Measurements from ENCODE around the gene MRPL11. TPM values are rescaled to one million over a fixed set of nuclear protein-coding genes. Genes with fewer than 3 reads are reported as not detected.

Gene MRPL11
- total RNA-seq, result 47.5 and 49.5 TPM in 2 replicates

DNA sequence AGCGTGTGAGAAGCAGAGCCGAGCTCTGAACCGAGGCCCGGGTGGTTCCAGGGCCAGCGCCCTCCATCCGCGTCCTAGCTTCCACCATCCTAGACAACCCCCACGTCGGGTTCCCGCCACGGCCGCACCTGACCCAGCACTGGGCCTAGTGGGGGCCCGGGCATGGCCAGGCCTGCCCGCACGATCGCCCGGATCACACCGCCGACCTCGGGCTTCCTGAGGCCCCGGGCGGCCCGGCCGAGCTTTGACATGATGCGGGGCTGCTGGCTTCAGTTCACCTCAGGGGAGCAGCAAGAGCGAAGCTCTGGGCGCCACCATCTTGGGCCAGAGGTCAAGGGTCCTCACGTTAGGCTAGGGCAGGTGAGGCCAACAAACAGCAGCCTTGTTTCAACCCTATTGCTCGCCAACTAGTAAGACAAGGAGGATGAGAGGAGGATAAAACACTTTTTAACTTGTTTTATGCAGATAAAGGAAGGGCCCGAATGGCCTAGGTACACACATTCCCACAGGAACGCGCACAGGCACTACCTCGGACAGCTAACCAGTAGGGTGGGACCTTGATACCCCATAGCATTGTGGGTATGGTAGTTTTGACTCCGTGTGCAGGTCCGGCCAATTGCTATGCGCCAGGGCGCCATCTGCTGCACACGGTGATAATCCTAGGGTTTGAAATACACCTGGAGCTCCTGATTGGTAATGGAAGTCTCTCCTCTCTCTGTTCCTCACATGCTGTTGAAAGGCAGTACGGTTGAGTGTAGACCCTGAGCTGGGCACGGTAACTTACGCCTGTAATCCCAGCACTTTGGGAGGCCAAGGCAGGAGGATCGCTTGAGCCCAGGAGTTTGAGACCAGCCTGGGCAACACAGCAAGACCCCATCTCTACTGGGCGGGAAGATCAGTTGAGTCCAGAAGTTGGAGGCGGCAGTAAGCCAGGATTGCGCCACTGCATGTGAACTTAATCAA lies at the start of gene MRPL11:
Gene MRPL11 (minus strand): TSS at position 345 of the 963 bp plus-strand sequence. CDS start 94 bp downstream, at position 251.

DNA sequence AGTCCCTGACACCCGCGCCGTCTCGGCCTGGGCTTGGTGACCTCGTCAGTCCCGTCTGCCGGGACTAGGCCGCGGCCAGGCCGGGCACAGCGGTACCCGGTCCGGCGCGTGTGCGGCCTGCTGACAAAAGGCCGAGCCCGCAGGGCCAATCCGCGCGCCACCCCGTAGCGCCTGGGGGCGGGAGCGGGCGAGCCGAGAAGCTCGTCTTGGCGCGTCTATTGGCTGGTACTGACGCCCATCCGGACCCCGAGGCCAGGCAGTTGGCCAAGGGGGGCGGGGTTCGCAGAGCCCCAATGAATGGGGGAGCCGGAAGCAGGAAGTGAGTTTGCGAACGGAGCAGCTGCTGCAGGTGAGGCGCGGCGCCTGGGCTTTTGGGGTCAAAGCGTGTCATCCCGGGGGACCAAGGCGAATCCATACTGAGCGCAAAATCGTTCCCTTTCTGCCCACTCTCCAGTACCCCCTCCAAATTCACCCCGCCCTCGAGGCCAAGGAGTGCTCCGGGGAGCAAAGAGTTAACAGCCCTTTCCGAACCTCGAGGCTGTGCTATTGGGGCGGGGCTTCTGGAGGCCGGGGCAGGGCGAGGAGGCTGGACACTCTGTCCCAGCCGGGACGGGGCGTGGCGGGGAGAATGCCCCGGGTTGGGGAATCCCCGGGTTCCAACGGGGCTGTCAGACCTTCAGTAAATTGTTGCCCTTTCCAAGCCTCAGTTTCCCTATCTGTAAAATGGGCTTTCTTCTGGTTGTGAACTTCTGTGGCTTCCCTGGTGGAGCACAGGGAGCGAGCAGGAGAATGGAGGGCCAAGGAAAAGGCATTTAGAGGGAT lies 41.7 kb upstream of the MRPL11 start, which contains the start of gene DPP3:
Gene DPP3 (plus strand): TSS at position 318 of the 822 bp plus-strand sequence. CDS start 1,767 bp downstream, outside the sequence.

DNA sequence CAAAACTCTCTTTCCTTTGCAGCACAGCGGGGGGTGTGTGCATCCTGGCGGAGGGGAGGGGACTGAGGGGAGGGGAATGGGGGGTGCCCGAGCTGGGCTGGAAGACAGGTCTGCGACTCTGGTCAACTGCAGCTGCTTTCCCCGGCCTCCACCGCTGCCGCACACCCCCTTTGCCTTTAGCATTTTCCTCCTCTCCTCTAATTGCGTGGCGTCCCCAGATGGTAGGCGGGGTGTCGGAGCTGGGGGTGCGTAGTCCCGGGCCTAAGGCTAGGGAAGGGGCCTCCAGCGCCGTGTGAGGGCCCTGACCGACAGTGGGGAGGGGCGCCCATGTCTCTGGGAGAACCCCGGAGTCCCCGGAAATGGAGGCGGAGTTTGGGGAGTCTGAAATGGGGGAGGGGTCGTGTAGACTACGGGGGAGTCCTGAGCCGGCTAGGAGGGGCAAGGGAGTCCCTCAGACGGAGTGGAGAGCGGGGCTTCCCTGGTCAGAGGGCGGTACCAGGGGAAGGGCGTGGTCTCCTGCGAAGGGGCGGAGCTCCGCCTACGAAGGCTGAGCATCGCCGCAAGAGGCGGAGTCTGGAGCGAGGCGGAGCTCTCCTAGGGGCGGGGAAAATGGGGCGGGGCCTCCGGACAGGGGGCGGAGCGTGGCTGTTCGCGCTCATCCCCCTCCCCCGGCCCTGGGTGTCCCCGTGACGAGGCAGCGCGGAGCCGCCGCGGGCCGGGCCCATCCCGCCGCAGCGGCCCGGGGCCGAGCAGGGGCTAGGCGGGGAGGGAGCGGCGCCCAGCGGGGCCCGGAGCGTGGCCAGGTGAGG lies 27.8 kb upstream of the MRPL11 start, which contains the start of gene PELI3:
Gene PELI3 (plus strand): TSS at position 681 of the 809 bp plus-strand sequence. CDS start 1,224 bp downstream, outside the sequence.

DNA sequence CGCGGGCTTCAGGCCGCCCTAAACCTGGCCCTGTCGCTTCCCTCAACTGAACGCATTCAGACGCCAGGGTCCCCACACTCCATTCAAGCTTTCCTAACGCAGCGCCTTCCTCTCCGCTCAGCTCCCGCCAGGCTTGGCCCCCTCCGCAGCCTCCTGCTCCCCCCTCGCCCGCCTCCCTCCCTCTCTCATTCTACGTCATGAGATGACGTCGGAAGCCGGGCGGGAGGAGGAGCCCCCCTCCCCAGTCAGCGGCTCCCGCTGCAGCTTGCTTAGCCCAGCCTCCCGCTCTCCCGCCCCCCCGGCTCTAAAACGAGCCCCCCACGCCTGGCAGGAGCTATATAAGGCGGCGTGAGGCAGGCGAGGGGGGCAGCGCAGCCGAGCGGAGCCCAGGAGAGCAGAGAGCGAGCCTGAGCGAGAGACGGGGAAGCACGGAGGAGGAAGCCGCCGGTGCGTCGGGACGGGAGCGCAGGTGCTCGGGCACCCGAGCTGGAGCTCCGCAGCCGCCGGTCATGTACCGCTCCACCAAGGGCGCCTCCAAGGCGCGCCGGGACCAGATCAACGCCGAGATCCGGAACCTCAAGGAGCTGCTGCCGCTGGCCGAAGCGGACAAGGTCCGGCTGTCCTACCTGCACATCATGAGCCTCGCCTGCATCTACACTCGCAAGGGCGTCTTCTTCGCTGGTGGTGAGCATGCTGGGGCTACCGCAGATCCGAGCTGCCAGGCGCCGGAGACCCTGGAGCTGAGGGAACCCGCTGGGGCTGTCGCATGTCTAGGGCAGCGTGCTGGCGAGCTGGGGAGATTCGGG lies 17.8 kb downstream of the MRPL11 start, which contains the start of gene NPAS4:
Gene NPAS4 (plus strand): TSS at position 365 of the 806 bp plus-strand sequence. CDS start 145 bp downstream, at position 510.

Other genes with a start within 250 kb of the MRPL11 start
- gene KLC2, start 181.1 kb downstream of the MRPL11 start, total RNA-seq, result 12.5 and 15.1 TPM in 2 replicates
- gene RAB1B, start 170.2 kb downstream of the MRPL11 start, total RNA-seq, result 93.4 and 96.5 TPM in 2 replicates
- gene CNIH2, start 160.7 kb downstream of the MRPL11 start, total RNA-seq, result 0.34 TPM in 1 of 2 replicates, not detected in the other
- gene YIF1A, start 149.7 kb downstream of the MRPL11 start, total RNA-seq, result 98.8 and 111 TPM in 2 replicates
- not detected in 2 replicates for gene TMEM151A, start 147.0 kb downstream of the MRPL11 start, total RNA-seq
- gene CD248, start 121.8 kb downstream of the MRPL11 start, total RNA-seq, result 258 and 278 TPM in 2 replicates
- 18.1 and 24.7 TPM in 2 replicates for gene RIN1, start 102.4 kb downstream of the MRPL11 start, total RNA-seq
- 29.3 and 43.7 TPM in 2 replicates for gene BRMS1, start 93.7 kb downstream of the MRPL11 start, total RNA-seq
- 28.5 and 35.6 TPM in 2 replicates for gene B4GAT1, start 91.2 kb downstream of the MRPL11 start, total RNA-seq
- 0.20 TPM in 1 of 2 replicates, not detected in the other for gene SLC29A2, start 67.1 kb downstream of the MRPL11 start, total RNA-seq
- gene NPAS4, start 17.8 kb downstream of the MRPL11 start, total RNA-seq, result not detected in 2 replicates
- gene PELI3, start 28.1 kb upstream of the MRPL11 start, total RNA-seq, result 6.8 and 9.0 TPM in 2 replicates
- 16.1 and 20.1 TPM in 2 replicates for gene DPP3, start 41.6 kb upstream of the MRPL11 start, total RNA-seq
- gene BBS1, start 71.8 kb upstream of the MRPL11 start, total RNA-seq, result 39.4 and 49.4 TPM in 2 replicates
- 17.5 and 19.3 TPM in 2 replicates for gene ZDHHC24, start 107.2 kb upstream of the MRPL11 start, total RNA-seq
- gene ACTN3, start 108.1 kb upstream of the MRPL11 start, total RNA-seq, result 0.06 TPM in 1 of 2 replicates, not detected in the other
- 105 and 122 TPM in 2 replicates for gene CTSF, start 129.8 kb upstream of the MRPL11 start, total RNA-seq
- 0.44 and 1.3 TPM in 2 replicates for gene CCDC87, start 154.2 kb upstream of the MRPL11 start, total RNA-seq
- gene CCS, start 154.3 kb upstream of the MRPL11 start, total RNA-seq, result 55.0 and 56.5 TPM in 2 replicates
- gene RBM14, start 177.8 kb upstream of the MRPL11 start, total RNA-seq, result 23.3 and 27.1 TPM in 2 replicates
- gene RBM4, start 199.9 kb upstream of the MRPL11 start, total RNA-seq, result 70.0 and 93.0 TPM in 2 replicates
- gene RBM4B, start 239.0 kb upstream of the MRPL11 start, total RNA-seq, result 14.9 and 16.4 TPM in 2 replicates

Measured in cardiac ventricle fibroblast (primary cell).